GM19035 (cell line): ENCODE measurements around the gene NFXL1.
"Not testable (repeated sequence)": the region's sequence is repeated elsewhere in the genome, so short reads cannot be mapped to it uniquely, and the experiment has no call there.

Experiments
- ATAC-seq: cut with Tn5 transposase; IDR thresholded peaks from one replicate; pipeline ENCODE4 v1.9.1; 2021; ENCODE audit not compliant: unreplicated experiment

NFXL1 gene

DNA sequence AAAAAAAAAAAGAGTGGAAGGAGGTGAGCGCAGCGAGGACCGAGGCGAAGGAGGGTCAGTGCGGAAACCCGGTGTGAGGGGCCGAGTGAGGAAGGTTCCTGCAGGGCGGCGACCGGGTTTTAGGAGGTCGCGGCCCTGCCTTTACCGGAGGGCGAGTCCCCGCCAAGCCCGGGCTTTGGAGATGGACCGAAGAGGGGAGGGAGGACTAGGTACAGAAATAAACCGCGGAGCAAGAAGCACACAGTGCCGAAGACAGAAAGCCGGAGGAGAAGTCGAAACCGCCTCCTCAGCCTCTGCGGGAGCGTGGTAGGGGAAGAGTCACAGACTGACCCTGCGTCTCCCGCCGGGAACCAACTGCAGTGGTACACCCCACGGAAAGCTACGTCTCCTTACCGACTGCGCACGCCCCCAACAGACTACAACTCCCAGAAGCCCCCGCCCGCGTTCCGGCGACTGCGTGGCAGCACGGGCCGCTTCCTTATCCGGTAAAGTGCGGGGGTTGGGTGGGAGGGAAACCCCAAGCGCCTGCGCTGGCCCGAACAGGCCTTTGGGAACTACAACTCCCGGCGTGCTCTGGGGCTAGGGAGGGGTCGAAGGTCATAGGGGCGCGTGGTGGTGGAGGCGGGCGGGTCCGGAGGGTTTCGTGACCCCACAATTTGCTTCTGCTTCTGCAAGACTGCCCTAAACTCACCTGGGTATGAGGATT is at the start of gene NFXL1:
TSS of gene NFXL1 (minus strand) at position 364 of the 706 bp plus-strand sequence. CDS start 380 bp downstream, outside the sequence.
- ATAC-seq = peak; percentile 97

DNA sequence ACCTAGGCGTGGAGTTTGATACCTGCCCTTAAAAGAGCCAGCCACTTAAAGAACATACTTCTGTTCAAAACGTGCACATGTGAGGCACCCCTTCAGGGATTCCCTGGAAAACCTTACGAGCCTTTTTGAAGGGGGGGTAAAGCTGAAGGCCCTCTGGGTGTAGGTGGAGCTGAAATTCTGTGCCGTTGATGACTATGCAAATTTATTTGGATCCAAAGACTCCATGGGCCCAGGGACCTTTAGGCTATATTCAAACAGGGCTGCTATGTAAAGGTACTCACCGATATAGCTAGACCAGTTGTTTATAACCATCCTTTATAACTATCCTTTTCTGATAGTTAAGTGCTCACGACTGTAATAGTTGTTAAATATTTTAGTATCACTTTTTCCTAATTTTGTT is 40.3 kb upstream of the NFXL1 start:
- no peak for ATAC-seq

DNA sequence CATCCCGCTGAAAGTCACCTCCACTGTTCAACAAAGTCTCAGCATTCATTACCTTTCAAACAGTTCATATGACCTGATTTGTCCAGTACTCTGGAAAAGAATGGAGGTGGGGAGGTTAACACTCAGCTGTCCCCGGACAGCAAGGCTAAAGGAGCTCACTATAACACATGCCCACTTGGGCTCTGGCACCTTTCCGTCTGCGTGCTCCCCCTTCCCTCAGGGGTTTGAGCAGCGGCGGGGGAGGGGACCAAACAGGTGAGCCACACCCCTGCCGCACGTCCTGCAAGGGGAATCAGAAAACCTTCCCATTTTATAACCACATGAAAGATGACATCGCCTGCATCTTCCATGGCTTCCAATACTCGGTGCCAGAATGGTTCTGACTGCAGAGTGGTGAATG is 39.9 kb upstream of the NFXL1 start:
- no peak for ATAC-seq

DNA sequence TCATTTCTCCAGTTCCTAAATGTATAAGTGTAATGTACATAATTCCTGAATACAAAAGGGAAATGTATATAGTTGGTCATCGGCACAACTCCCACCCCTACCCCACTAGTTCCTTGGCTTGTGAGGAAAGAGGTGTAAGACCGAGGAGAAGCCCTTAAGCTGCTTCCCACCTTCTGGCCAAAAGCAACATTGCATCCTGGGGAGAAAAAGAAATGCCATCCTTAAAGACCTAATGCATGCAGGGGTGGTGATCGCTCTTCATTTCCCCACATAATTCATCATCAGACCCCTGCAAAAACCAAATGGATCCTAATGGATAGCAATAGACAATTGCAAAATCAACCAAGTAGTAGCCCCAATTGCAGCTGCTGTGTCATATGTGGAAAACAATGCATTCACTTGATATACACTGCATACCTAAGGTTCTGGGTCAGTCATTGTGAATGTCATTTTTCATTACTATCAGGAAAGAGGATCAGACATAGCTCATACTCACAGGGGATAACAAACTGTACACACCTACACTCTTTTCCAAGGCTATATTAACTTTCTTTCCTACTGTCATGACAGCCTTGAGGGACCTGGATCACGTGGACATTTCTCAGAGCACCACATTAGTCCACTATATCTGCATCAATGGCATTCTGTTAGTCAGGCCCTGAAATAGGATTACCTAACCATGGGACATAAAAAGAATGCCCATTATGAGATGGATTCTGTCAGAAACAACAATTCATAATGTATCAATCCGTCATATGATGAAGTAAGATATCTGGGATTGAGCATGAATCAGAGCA is 31.7 kb upstream of the NFXL1 start:
- no peak for ATAC-seq

DNA sequence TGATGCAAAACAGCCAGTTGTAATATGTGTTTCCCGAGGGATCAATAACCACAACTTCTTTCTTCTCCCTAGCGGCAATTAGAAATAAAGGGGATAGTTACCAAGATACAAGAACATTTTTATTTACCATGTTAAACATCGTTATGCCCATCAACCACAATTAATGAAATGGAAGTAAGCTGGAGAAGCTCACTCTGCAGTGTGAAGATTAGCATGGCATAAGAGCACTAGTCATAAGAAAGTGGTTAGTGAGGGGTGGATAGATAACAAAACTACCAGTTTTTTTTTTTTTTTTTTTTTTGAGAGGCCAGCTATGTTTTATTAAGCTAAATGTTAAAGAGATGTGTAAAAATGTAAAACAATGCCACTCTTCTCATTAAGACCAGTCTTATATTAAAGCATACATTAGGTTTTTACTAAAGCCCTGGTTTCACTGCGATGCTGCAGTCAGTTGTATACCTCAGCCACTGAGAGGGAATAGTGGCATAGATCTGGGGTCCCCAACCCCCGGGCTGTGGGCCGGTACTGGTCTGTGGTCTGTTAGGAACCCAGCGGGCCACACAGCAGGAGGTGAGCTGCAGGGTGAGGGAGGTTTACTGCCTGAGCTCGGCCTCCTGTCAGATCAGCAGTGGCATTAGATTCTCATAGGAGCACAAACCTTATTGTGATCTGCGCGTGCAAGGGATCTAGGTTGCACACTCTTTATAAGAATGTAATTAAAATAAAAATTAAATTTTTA is 27.9 kb upstream of the NFXL1 start:
- no peak for ATAC-seq

DNA sequence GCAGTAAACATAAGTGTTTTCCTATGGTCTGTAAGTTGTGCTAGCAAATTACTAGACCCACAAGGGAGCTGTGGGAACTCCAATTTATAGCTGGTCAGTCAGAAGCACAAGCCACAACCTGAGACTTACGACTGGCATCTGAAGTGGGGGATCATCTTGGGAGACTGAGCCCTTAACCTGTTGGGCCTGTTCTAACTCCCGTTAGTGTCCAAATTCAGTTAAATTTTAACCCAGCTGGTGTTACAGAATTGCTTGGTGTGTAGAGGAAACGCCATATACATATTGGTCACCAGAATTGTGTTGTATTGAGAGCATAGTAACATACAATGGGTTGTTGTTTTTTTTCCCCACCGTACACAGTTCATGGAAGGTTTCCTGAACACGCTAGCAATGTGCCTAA is 25.1 kb upstream of the NFXL1 start:
- ATAC-seq = no peak

DNA sequence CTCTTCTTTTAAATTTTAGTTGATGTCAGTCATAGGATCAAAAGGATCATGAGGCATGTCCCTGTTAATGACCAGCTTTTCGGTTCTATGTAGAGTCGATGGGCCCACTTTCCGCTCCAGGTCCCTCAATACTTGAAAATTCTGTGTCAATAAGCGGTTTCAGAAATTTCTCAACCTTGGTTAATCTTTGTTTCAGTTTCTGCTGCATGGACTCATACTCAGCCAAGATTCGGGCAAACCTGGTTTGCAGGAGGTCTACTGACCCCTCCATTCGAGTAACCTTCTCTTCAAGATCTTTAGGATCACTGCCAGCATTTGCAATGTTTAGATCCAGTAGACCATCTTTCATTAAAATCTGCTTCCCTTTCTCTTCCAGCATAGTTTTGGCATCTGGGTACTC is 22.0 kb upstream of the NFXL1 start:
- ATAC-seq = no peak

DNA sequence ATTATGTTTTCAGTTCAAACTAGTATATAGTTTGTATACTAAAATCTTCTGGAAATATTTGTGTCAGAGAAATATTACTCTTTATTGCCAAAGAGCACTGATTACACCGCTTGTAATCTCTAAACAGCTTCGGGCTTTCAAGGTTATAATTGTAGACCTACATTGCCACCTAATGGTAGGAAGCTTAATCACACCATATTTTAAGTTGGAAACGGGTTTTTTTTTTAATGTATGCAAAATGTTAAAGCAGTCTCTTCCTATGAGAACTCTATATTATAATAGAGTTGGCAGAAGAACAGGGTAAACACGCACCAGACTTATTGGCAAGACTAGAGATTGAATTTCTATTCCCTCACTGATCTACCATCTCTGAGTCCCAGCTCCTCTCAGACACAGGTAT is 19.5 kb upstream of the NFXL1 start:
- peak; percentile 75 for ATAC-seq

DNA sequence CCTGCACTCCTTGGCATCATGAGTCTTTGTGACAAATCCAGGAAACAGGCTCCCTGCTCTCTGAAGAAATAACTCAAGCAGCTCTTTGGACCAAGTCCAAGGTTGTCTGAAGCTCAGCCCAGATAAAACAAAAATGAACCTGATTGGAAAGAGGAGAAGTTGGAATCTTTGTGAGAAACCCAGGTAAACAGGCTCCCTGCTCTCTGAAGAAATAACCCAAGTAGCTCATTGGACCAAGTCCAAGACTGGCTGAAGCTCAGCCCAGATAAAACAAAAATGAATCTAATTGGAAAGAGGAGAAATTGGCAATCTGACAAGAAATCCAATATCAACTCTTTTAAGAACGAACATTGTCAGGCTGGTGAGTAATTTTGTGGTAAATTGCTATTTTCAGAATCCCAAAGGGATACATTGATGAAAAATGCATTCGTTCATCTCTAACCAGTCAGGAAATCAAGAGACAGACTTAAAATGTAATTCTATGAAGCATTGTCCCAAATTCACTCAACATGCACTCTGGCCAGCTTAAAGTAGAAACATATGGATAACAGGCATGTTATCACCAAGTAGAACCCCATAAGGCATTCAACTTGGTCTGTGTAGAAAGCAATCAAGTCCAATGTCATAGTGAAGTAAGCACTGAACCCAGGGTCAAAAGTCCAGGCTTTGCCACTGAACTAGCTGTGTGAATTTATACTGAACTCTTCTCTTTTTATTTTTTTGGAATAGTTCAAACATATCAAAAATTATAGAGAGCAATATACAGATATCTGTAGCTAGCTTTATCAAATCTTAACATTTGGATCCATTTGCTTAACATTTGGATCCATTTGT is 16.8 kb upstream of the NFXL1 start:
- no peak for ATAC-seq

DNA sequence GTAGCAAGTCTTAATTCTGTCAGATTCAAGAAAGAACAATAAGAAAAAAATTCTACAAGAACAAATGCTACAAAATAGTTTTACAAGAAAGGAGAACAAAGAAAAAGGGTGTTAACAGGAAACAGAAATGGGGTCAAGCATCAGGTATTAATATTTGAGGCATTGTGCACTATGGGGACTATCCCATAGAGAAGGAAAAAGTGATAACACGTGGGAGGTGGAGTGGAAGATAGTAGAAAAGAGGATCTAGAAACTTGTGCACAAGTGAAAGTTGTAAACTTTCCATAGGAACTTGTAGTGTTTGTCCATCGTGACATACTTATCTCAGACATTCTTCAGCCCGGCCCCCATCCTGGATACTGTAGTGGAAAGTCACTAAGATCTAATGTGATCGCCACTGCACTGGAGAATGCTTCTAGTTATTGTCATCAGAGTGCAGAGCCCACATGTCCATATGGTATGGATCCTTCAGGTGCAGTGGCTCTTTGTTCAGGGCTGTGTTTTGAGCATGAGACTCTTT is 15.4 kb upstream of the NFXL1 start:
- no peak for ATAC-seq

DNA sequence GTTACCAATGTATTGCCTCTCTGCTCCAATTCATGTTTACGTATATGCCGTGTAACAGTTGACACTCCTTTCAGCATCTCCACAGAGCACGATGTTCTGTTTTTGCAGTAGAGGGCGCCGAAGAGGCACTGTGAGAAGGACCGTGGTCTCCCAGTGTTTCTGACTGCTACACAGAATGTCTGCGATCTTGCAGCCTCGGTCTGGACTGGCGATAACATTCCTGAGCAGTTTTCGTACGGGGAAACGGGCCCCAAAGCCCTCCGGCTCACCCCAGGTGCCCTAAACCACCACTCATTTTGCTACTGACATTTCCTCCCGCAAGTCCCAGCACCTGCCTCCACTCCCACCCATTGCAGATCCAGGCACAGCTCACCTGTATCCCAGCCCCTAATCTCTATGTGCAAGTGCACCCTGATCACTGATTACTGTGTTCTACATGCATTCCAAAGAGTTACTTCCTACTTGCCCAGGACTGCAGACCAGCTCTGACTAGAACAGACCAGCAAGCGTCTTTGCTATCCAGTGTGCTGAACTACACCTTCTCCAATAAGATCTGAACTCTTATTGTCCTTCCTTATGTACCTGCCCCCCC is 12.4 kb upstream of the NFXL1 start:
- ATAC-seq = peak; percentile 98

DNA sequence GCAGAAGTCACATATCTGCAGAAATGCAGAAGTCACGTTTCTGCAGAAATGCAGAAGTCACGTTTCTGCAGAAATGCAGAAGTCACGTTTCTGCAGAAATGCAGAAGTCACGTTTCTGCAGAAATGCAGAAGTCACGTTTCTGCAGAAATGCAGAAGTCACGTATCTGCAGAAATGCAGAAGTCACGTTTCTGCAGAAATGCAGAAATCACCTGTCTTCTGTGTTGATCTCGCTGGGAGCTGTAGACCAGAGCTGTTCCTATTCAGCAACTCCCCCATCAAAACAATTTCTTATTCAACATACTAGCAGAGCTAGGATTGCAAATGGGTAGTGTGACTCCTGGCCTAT is 8.9 kb upstream of the NFXL1 start:
- not testable (repeated sequence) for ATAC-seq

DNA sequence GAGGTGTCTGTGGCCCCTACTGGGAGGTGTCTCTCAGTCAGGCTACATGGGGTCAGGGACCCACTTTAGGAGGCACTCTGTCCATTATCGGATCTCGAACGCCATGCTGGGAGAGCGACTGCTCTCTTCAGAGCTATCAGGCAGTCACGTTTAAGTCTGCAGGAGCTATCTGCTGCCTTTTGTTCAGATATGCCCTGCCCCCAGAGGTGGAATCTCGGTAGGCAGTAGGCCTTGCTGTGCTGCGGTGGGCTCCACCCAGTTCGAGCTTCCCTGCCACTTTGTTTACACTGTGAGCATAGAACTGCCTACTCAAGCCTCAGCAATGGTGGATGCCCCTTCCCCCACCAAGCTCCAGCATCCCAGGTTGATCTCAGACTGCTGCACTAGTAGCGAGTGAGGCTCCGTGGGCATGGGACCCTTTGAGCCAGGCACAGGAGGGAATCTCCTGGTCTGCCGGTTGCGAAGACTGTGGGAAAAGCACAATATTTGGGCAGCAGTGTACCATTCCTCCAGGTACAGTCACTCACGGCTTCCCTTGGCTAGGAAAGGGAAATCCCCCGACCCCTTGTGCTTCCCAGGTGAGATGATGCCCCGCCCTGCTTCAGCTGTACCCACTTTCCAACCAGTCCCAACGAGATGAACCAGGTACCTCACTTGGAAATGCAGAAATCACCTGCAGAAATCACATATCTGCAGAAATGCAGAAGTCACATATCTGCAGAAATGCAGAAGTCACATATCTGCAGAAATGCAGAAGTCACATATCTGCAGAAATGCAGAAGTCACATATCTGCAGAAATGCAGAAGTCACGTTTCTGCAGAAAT is 8.3 kb upstream of the NFXL1 start:
- not testable (repeated sequence) for ATAC-seq

DNA sequence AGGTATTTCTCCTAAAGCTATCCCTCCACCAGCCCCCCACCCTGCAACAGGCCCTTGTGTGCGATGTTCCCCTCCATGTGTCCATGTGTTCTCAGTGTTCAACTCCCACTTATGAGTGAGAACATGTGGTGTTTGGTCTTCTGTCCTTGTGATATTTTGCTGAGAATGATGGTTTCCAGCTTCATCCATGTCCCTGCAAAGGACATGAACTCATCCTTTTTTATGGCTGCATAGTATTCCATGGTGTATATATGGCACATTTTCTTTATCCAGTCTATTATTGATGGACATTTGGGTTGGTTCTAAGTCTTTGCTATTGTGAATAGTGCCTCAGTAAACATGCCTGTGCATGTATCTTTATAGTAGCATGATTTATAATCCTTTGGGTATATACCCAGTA is 2.8 kb upstream of the NFXL1 start:
- ATAC-seq = not testable (repeated sequence)

DNA sequence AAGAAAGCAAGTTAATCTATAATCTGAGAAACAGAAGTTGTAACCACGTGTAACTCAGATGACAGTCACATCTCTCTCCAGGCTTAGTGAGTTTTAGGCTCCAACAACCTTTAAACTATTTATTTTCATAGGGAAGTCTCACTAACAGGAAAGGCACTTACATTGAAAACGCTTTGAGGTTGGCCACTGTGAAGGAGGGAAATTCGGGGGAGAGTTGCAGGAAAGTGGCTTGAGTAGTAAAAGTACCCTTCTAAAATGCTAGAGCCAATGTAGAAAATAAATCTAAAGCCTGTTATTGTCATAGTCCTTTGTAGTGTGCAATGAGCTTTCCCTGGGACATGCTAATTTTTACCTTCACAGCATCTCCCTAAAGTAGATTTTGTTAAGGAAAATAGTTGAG is 995 bp upstream of the NFXL1 start:
- no peak for ATAC-seq

DNA sequence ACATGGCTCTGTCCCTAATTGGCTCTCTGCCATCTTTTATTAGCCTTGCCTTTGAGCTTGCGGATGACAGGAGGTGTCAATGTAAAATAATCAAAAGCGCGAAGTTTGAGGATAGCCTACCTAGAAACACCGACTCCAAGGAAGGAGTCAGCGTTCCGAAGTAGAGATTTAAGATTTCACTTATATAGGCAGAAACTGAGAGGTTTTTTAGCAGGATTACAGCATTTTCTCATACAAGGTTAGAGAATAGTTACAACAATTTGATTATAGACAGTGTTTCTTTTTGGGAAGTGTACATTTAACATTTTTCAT is 499 bp upstream of the NFXL1 start:
- ATAC-seq = peak; percentile 26

DNA sequence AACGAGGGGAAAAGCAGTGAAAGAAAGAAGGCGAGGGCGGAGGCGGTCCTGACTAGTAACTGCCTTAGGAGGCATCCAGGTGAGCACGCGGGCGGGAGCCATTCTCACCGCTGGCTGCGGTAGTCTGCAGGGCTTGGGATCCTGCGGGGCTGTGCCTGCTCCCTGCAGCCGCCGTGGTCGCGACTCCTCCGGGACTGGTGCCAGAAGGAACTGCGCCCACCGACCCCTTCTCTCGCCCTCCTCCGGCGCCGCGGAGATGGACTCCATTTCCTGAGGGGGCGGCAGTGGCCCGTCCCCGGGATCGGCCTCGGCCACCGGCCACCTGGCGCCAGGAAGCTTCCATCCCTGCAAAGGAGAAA is 543 bp downstream of the NFXL1 start:
- peak; percentile 30 for ATAC-seq

DNA sequence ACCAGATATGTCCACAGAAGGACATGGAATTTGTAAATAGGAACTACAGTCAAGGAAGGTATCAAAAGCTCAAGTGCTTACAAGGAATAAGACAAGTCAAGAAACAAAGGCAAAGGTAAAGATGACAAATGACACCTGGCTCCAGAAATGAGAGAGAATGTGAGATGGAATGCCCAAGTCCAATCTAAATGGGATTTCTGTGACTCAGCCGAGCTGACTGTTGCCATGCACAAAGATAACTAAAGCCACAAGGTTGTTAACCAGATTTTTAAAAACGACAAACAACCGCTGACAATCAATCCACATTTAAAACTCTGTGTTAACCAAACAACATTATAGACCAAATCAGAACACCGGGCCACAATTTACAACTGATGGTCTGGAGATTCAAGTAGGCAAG is 1.1 kb downstream of the NFXL1 start:
- ATAC-seq = no peak

DNA sequence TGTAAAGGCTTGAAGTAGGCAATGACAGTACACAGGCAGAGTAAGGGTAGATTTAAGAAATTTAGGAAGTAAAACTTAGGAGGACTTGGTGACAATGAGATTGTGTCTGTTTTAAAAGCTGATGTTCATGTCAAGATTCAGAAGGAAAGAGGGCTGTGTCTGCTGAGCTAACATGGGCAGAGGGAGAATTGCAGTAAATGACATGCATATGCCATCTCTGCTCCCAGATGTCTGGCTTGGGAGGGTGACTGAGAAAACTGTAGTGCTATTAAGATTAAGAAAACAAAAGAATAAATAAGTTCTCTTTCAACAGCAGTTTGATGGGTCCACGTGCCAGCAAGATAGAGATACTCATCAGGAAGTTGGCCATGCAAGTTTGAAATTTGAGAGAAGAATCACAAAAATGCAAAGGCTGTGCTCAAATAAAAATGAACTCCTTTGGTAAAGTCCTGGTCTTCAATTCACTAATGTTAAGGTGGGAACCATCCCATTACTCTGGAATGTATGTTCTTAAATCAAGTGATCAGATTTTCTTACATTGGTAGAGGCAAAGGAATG is 7.2 kb downstream of the NFXL1 start:
- no peak for ATAC-seq

DNA sequence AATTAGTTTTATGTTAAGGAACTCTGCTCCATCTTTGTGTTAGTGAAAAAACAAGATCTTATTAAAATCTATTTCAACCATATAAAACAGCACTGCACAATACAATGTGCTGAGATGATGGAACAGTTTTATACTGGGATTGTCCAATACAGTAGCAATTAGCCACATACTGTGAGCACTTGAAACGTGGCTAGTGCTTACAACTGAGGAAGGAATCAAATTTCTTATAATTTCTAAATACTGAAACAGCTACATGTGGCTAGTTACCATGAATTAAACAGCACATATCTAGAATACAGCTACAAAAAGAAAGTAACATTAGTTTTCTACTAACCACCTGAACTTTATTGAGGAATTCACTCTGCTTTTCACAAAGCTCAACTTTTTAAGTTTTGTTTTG is 14.7 kb downstream of the NFXL1 start:
- no peak for ATAC-seq
